H9 (cell line): ENCODE measurements around the gene LINGO1. TPM values are rescaled to one million over a fixed set of nuclear protein-coding genes. Genes with fewer than 3 reads are reported as not detected.

Experiments
- DNase-seq: peaks from one replicate; pipeline ENCODE4 v3.0.0-alpha.2; 2017
- H2AFZ ChIP-seq: one replicate; pipeline ENCODE4 v1.6.1; 2013; ENCODE audit warnings: mild to moderate bottlenecking, low read length, control low read depth, moderate library complexity
- H2AK5ac ChIP-seq: 2 replicates; pipeline ENCODE4 v1.6.1; 2013; ENCODE audit warnings: low read length, control low read depth, mixed read lengths; ENCODE audit not compliant: insufficient read length
- H2BK120ac ChIP-seq: one replicate; pipeline ENCODE4 v1.6.1; 2013; ENCODE audit warnings: low read depth, mild to moderate bottlenecking, low read length, control low read depth, inconsistent platforms; ENCODE audit not compliant: poor library complexity, severe bottlenecking
- H2BK12ac ChIP-seq: 2 replicates; pipeline ENCODE4 v1.6.1; 2013; ENCODE audit warnings: low read length, control low read depth, mixed read lengths, low read depth; ENCODE audit not compliant: insufficient read length
- H2BK15ac ChIP-seq: 2 replicates; pipeline ENCODE4 v1.6.1; 2013; ENCODE audit warnings: low read depth, low read length, control low read depth
- H2BK20ac ChIP-seq: one replicate; pipeline ENCODE4 v1.6.1; 2013; ENCODE audit warnings: low read depth, mild to moderate bottlenecking, low read length, control low read depth, inconsistent platforms; ENCODE audit not compliant: poor library complexity, severe bottlenecking
- H2BK5ac ChIP-seq: 2 replicates; pipeline ENCODE4 v1.6.1; 2013; ENCODE audit warnings: low read length, control low read depth, mixed read lengths; ENCODE audit not compliant: insufficient read length
- H3K14ac ChIP-seq: 2 replicates; pipeline ENCODE4 v1.6.1; 2013; ENCODE audit warnings: low read length, control low read depth; ENCODE audit not compliant: insufficient read depth
- H3K18ac ChIP-seq: 2 replicates; pipeline ENCODE4 v1.6.1; 2013; ENCODE audit warnings: low read depth, mild to moderate bottlenecking, mixed read lengths, low read length, control low read depth; ENCODE audit not compliant: insufficient read length
- H3K23ac ChIP-seq: 2 replicates; pipeline ENCODE4 v1.6.1; 2013; ENCODE audit warnings: low read length, control low read depth, mixed read lengths, low read depth; ENCODE audit not compliant: insufficient read length
- H3K23me2 ChIP-seq: 2 replicates; pipeline ENCODE4 v1.6.1; 2013; ENCODE audit warnings: low read depth, mild to moderate bottlenecking, mixed read lengths, low read length, control low read depth; ENCODE audit not compliant: insufficient read length, poor library complexity, severe bottlenecking
- H3K27ac ChIP-seq: 2 replicates; pipeline ENCODE4 v1.5.1; 2013; ENCODE audit warnings: low read length, control low read depth, mixed read lengths, low read depth; ENCODE audit not compliant: insufficient read length
- H3K27me3 ChIP-seq: 2 replicates; pipeline ENCODE4 v1.6.1; 2013; ENCODE audit warnings: low read length, control low read depth, inconsistent platforms; ENCODE audit not compliant: insufficient read depth
- H3K4ac ChIP-seq: 2 replicates; pipeline ENCODE4 v1.6.1; 2013; ENCODE audit warnings: low read depth, mild to moderate bottlenecking, control low read depth, inconsistent platforms, low read length, moderate library complexity
- H3K4me1 ChIP-seq: 2 replicates; pipeline ENCODE4 v1.6.1; 2013; ENCODE audit warnings: low read length, control low read depth, inconsistent platforms; ENCODE audit not compliant: insufficient read depth
- H3K4me2 ChIP-seq: 2 replicates; pipeline ENCODE4 v1.6.1; 2013; ENCODE audit warnings: low read length, control low read depth, mixed read lengths; ENCODE audit not compliant: insufficient read length, insufficient read depth
- H3K56ac ChIP-seq: 2 replicates; pipeline ENCODE4 v1.6.1; 2013; ENCODE audit warnings: low read depth, mild to moderate bottlenecking, mixed read lengths, low read length, control low read depth; ENCODE audit not compliant: insufficient read length
- H3K79me1 ChIP-seq: 2 replicates; pipeline ENCODE4 v1.6.1; 2013; ENCODE audit warnings: low read depth, mild to moderate bottlenecking, moderate library complexity, low read length, control low read depth, inconsistent platforms; ENCODE audit not compliant: insufficient read depth, poor library complexity, severe bottlenecking
- H3K79me2 ChIP-seq: 2 replicates; pipeline ENCODE4 v1.6.1; 2013; ENCODE audit warnings: low read length, control low read depth, inconsistent platforms; ENCODE audit not compliant: insufficient read depth
- H3K9ac ChIP-seq: 2 replicates; pipeline ENCODE4 v1.6.1; 2013; ENCODE audit warnings: low read length, control low read depth, mixed read lengths; ENCODE audit not compliant: insufficient read length; ENCODE audit errors: extremely low read depth
- H3K9me3 ChIP-seq: one replicate; pipeline ENCODE4 v1.6.1; 2013; ENCODE audit warnings: low read depth, low read length, inconsistent platforms; ENCODE audit not compliant: control insufficient read depth
- H3T11ph ChIP-seq: one replicate; pipeline ENCODE4 v1.6.1; 2013; ENCODE audit warnings: mild to moderate bottlenecking, low read length, control low read depth, inconsistent platforms
- H4K20me1 ChIP-seq: one replicate; pipeline ENCODE4 v1.6.1; 2013; ENCODE audit not compliant: control insufficient read depth, insufficient read length, insufficient read depth
- H4K5ac ChIP-seq: 2 replicates; pipeline ENCODE4 v1.6.1; 2013; ENCODE audit warnings: low read depth, mild to moderate bottlenecking, mixed read lengths, low read length, control low read depth; ENCODE audit not compliant: insufficient read length
- H4K8ac ChIP-seq: replicated peaks from 2 replicates; pipeline ENCODE4 v1.6.1; 2013; ENCODE audit warnings: low read length, control low read depth, mixed read lengths, low read depth; ENCODE audit not compliant: insufficient read length
- H4K91ac ChIP-seq: 2 replicates; pipeline ENCODE4 v1.6.1; 2013; ENCODE audit warnings: low read depth, mild to moderate bottlenecking, moderate library complexity, mixed read lengths, low read length, control low read depth; ENCODE audit not compliant: insufficient read length
- H3K27ac Mint-ChIP-seq, 3 experiments: 2 replicates in 2 of 3; 3 replicates in 1 of 3; pipeline ENCODE4 v1.8.0; 2020 to 2021; ENCODE audit warnings: mixed read lengths in 3 of 3, mild to moderate bottlenecking in 1 of 3, moderate library complexity in 1 of 3
- H3K27me3 Mint-ChIP-seq: 2 replicates; pipeline ENCODE4 v1.8.0; 2021; ENCODE audit warnings: low read depth, mild to moderate bottlenecking, moderate library complexity, mixed read lengths
- H3K36me3 Mint-ChIP-seq, 3 experiments: 2 replicates in 2 of 3; 3 replicates in 1 of 3; pipeline ENCODE4 v1.8.0; 2020 to 2021; ENCODE audit warnings: low read depth in 3 of 3, mixed read lengths in 3 of 3; ENCODE audit not compliant: insufficient read depth in 1 of 3
- H3K4me1 Mint-ChIP-seq, 2 experiments: 2 replicates each; pipeline ENCODE4 v1.8.0; 2020; ENCODE audit warnings: mixed read lengths in 2 of 2
- H3K4me3 Mint-ChIP-seq, 2 experiments: 2 replicates in 1 of 2; 3 replicates in 1 of 2; pipeline ENCODE4 v1.8.0; 2020 to 2021; ENCODE audit warnings: mild to moderate bottlenecking in 2 of 2, mixed read lengths in 2 of 2, moderate library complexity in 1 of 2
- H3K9me3 Mint-ChIP-seq, 2 experiments: 2 replicates in 1 of 2; 3 replicates in 1 of 2; pipeline ENCODE4 v1.8.0; 2020; ENCODE audit warnings: mild to moderate bottlenecking in 2 of 2, mixed read lengths in 2 of 2, moderate library complexity in 1 of 2
- CTCF ChIP-seq: fragments of 200-600 bp; sonication (generic); conservative IDR thresholded peaks from 3 replicates; pipeline ENCODE4 v1.8.0; 2021; ENCODE audit warnings: antibody characterized with exemption, mild to moderate bottlenecking
- WGBS: extraction: QIAGEN DNeasy Blood & Tissue Kit; methylation state at CpG from one replicate; pipeline ENCODE4 v1.1.7; 2013; ENCODE audit warnings: missing lambda C conversion rate, low lambda C conversion rate, mixed read lengths; ENCODE audit not compliant: insufficient read length; ENCODE audit errors: extremely low coverage; 5-methylcytosine and 5-hydroxymethylcytosine counted together
- total RNA-seq: library from RNA; stranded (reverse); gene quantifications from 2 replicates; pipeline ENCODE4 v1.2.1, GENCODE V29; 2021

LINGO1 gene
- total RNA-seq, 1 experiment from 2014 or later: 41.6 TPM

DNA sequence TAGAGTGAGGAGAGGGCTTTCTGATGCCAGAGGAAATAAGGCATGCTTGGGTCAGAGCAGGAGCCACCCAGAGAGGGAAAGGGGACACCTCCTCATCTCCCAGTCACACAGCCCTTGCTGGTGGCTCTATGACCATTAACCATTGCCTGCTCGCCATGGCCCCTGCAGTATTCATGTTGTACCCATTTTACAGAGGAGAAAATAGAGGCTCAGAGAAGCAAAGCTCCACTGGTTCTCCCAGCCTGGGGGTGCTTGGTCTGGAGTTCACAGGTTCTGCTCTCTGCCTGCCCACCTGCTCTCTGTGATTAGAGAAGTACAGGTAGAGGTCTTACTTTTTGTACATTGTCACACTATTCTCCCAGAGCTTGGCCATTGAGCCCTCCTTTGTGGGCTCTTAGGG lies 56.2 kb downstream of the LINGO1 start:
- no peak overlapping the region for H3K27ac Mint-ChIP-seq
- H2AFZ ChIP-seq: no peak overlapping the region
- H2AK5ac ChIP-seq: no peak overlapping the region
- no peak overlapping the region for H3K18ac ChIP-seq
- H3K36me3 Mint-ChIP-seq: no peaks in the 10 kb centered on the region
- H3K56ac ChIP-seq: no peak overlapping the region
- H3K9ac ChIP-seq: no peak overlapping the region
- no peaks in the 10 kb centered on the region for H3K79me1 ChIP-seq
- DNase-seq: no peak
- H3K27me3 Mint-ChIP-seq: peaks cover 6% of the 10 kb centered on the region
- TF ChIP-seq CTCF: no peak
- H3K4me3 Mint-ChIP-seq: no peak overlapping the region
- no peak overlapping the region for H3K23ac ChIP-seq
- no peaks in the 10 kb centered on the region for H3K4me1 ChIP-seq
- H4K8ac ChIP-seq: no peak overlapping the region
- H3K9me3 Mint-ChIP-seq: no peaks in the 10 kb centered on the region
- peaks cover 3 to 20% of the 10 kb centered on the region in 2 experiments; a peak in 3 of 4 replicates for H3K4me1 Mint-ChIP-seq
- no peak overlapping the region for H3K14ac ChIP-seq
- no peak overlapping the region for H3T11ph ChIP-seq
- no peaks in the 10 kb centered on the region for H3K79me2 ChIP-seq
- H3K27me3 ChIP-seq: no peaks in the 10 kb centered on the region
- no peak overlapping the region for H2BK5ac ChIP-seq
- H2BK20ac ChIP-seq: no peak overlapping the region
- no peak overlapping the region for H4K5ac ChIP-seq
- no peak overlapping the region for H3K4me2 ChIP-seq
- no peak overlapping the region for H3K27ac ChIP-seq
- H2BK12ac ChIP-seq: no peak overlapping the region
- H3K23me2 ChIP-seq: no peaks in the 10 kb centered on the region
- H3K9me3 ChIP-seq: no peaks in the 10 kb centered on the region
- H3K4ac ChIP-seq: no peak overlapping the region
- H4K20me1 ChIP-seq: no peaks in the 10 kb centered on the region
- no peak overlapping the region for H4K91ac ChIP-seq
- no peak overlapping the region for H2BK120ac ChIP-seq
- no CpG with 5 or more reads among the region's 1 CpG for WGBS
- no peak overlapping the region for H2BK15ac ChIP-seq
